NCI-H1930 (cell line): ENCODE results near the gene REPS1.

Experiments used
- DNase-seq, 2 experiments: peaks; one replicate each; lab custom pipeline; 2025; lab: John Stamatoyannopoulos, UW

Gene REPS1

GRCh38 chr6:138926579-138926978 is 61.5 kb downstream of the REPS1 start:
- DNase-seq = no peak

GRCh38 chr6:138925806-138926205 is 62.2 kb downstream of the REPS1 start:
- DNase-seq = no peak

- no peak for DNase-seq
Measured at GRCh38 chr6:138923561-138923960, 64.5 kb downstream of the REPS1 start.

- no peak for DNase-seq
Measured at GRCh38 chr6:138920906-138921305, 67.1 kb downstream of the REPS1 start.

GRCh38 chr6:138914701-138915100 is 73.4 kb downstream of the REPS1 start:
- no peak for DNase-seq

- DNase-seq = no peak
Measured at GRCh38 chr6:138912308-138912707, 75.7 kb downstream of the REPS1 start.

- no peak for DNase-seq
Measured at GRCh38 chr6:138909975-138910374, 78.1 kb downstream of the REPS1 start.

- no peak for DNase-seq
Measured at GRCh38 chr6:138909511-138909910, 78.5 kb downstream of the REPS1 start.

- no peak for DNase-seq
Measured at GRCh38 chr6:138907167-138907566, 80.9 kb downstream of the REPS1 start.

GRCh38 chr6:138897031-138897430 is 91.0 kb downstream of the REPS1 start:
- no peak for DNase-seq

GRCh38 chr6:138896104-138896756 is 91.8 kb downstream of the REPS1 start:
- no peak for DNase-seq

- no peak for DNase-seq
Measured at GRCh38 chr6:138891255-138891986, 96.6 kb downstream of the REPS1 start.

- DNase-seq = no peak
Measured at GRCh38 chr6:138885156-138885819, 102.8 kb downstream of the REPS1 start.

GRCh38 chr6:138882369-138883017 is 105.6 kb downstream of the REPS1 start:
- DNase-seq = no peak

- no peak for DNase-seq
Measured at GRCh38 chr6:138873191-138873590, 114.9 kb downstream of the REPS1 start.

- no peak for DNase-seq
Measured at GRCh38 chr6:138869398-138869797, 118.7 kb downstream of the REPS1 start.

- DNase-seq = no peak
Measured at GRCh38 chr6:138868181-138868580, 119.9 kb downstream of the REPS1 start.

GRCh38 chr6:138865480-138866109 is 122.5 kb downstream of the REPS1 start:
- DNase-seq = no peak

GRCh38 chr6:138864343-138864890 is 123.6 kb downstream of the REPS1 start:
- no peak for DNase-seq

- DNase-seq = no peak
Measured at GRCh38 chr6:138863321-138863720, 124.7 kb downstream of the REPS1 start.

GRCh38 chr6:138862456-138862855 is 125.6 kb downstream of the REPS1 start:
- no peak for DNase-seq

- no peak for DNase-seq
Measured at GRCh38 chr6:138857775-138858174, 130.3 kb downstream of the REPS1 start.
